HEK293 (cell line): ENCODE results near the gene FAM98C.

Experiments
- CTCF ChIP-seq: fragments of 450-650 bp; formaldehyde crosslinking; IDR thresholded peaks from 2 replicates; pipeline ENCODE4 v1.5.1; 2016; ENCODE audit warnings: missing biosample characterization, missing genetic modification characterization
- KLF10 ChIP-seq: fragments of 450-650 bp; IDR thresholded peaks from 2 replicates; pipeline ENCODE4 v1.5.1; 2018; ENCODE audit warnings: missing biosample characterization, mild to moderate bottlenecking, missing genetic modification characterization
- PBX3 ChIP-seq: sonication (generic); formaldehyde crosslinking; IDR thresholded peaks from 2 replicates; pipeline ENCODE4 v1.8.1; 2022; ENCODE audit warnings: mild to moderate bottlenecking, moderate library complexity, missing genetic modification reagents
- SALL2 ChIP-seq: fragments of 450-650 bp; formaldehyde crosslinking; IDR thresholded peaks from 2 replicates; pipeline ENCODE4 v1.5.0; 2017; ENCODE audit warnings: missing biosample characterization, mild to moderate bottlenecking, missing genetic modification characterization, borderline replicate concordance
- ZBTB21 ChIP-seq: fragments of 450-650 bp; formaldehyde crosslinking; IDR thresholded peaks from 2 replicates; pipeline ENCODE4 v1.5.1; 2017; ENCODE audit warnings: missing biosample characterization, missing genetic modification characterization
- ZFP3 ChIP-seq: fragments of 450-650 bp; formaldehyde crosslinking; IDR thresholded peaks from 2 replicates; pipeline ENCODE4 v1.5.1; 2016; ENCODE audit warnings: low read depth, missing biosample characterization, missing genetic modification characterization
- ZNF24 ChIP-seq: fragments of 450-650 bp; formaldehyde crosslinking; IDR thresholded peaks from 2 replicates; pipeline ENCODE4 v1.5.1; 2016; ENCODE audit warnings: missing biosample characterization, missing genetic modification characterization
- ZNF362 ChIP-seq: fragments of 450-650 bp; formaldehyde crosslinking; IDR thresholded peaks from 2 replicates; pipeline ENCODE4 v1.5.1; 2016; ENCODE audit warnings: missing biosample characterization, missing genetic modification characterization
- ZNF366 ChIP-seq: fragments of 450-650 bp; formaldehyde crosslinking; conservative IDR thresholded peaks from 2 replicates; pipeline ENCODE4 v1.5.1; 2016; ENCODE audit warnings: missing biosample characterization, missing genetic modification characterization
- ZNF544 ChIP-seq: fragments of 450-650 bp; formaldehyde crosslinking; IDR thresholded peaks from 2 replicates; pipeline ENCODE4 v1.5.0; 2017; ENCODE audit warnings: missing biosample characterization, missing genetic modification characterization
- ZNF549 ChIP-seq: fragments of 450-650 bp; IDR thresholded peaks from 2 replicates; pipeline ENCODE4 v1.5.1; 2018; ENCODE audit warnings: missing biosample characterization, missing genetic modification characterization, mild to moderate bottlenecking, inconsistent platforms, moderate library complexity
- ZNF561 ChIP-seq: fragments of 450-650 bp; IDR thresholded peaks from 2 replicates; pipeline ENCODE4 v1.5.1; 2018; ENCODE audit warnings: missing biosample characterization, missing genetic modification characterization, borderline replicate concordance

GRCh38 chr19:38401148-38401547 lies 1.7 kb upstream of the FAM98C start:
- TF ChIP-seq CTCF (tag by site-specific recombination) = no peak
- TF ChIP-seq ZNF561 (tag by site-specific recombination) = no peak
- no peak for TF ChIP-seq KLF10 (tag by site-specific recombination)
- no peak for TF ChIP-seq ZNF549 (tag by site-specific recombination)
- no peak for TF ChIP-seq ZNF544
- no peak for TF ChIP-seq PBX3
- TF ChIP-seq ZNF362 (tag by site-specific recombination) = no peak
- no peak for TF ChIP-seq ZFP3 (tag by site-specific recombination)
- TF ChIP-seq SALL2 (tag by site-specific recombination) = no peak
- no peak for TF ChIP-seq ZBTB21 (tag by site-specific recombination)
- no peak for TF ChIP-seq ZNF24 (tag by site-specific recombination)
- TF ChIP-seq ZNF366 (tag by site-specific recombination) = no peak
